Smooth muscle cell of the brain vasculature (primary cell): Measurements from ENCODE around the gene STMN1.
A peak's percentile ranks its signal among the peaks of the same experiment; 100 is the strongest.
"Not testable (repeated sequence)": the region's sequence is repeated elsewhere in the genome, so short reads cannot be mapped to it uniquely, and the experiment has no call there.

Source experiments
- DNase-seq: peaks from one replicate; pipeline ENCODE4 v3.0.0-alpha.2; 2012; ENCODE audit warnings: low read depth, low spot score

The STMN1 gene

GRCh38 chr1:25905680-25906643, at the start of gene STMN1:
TSS of gene STMN1 (minus strand) at chr1:25906419. CDS start at chr1:25904676, 1,743 bp downstream.
- peak; percentile 84 for DNase-seq

DNA sequence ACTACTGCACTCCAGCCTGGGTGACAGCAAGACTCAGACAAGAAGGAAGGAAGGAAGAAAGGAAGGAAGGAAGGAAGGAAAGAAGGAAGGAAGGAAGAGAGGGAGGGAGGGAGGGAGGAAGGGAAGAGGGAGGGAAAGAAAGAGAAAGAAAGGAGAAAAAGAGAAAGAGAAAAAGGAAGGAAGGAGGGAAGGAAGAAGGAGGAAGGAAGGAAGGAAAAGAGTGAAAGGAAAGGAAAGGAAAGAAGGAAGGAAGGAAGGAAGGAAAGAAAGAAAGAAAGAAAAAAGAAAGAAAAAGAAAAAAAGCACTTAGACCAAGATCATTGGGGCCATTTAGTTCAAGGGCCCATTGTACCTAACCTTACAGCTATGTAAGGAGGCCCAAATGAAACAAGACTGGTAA, 49.3 kb upstream of the STMN1 start:
- DNase-seq, result no peak

DNA sequence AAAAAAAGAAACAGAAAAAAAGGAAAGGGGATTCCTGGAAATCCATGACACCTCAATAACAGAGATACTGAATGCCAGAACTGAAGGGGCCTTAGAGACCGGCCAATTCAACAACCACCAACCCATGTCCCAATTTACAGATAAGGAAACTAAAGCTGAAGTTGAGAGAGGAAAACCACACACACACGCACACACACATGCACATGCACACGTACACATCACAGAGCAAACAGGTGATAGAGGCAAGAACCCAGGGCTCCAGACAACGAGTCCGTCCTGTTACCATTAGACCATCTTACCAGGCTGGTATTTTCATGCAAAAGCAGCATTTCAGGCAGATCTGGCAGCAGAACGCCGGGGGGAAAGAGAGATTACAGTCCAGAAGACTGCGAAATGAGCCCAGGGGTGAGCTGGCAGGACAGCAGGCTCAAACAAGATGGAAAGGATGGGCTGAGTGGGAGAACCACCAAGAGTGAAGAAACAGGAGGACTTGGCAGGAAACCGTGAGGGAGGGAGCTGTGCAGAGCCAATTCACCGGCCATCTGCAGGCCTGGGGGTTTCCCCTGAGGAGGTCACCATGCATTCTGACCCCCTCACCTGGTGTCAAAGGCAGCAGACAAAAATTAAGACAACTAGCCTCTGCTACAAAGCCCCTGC, 48.2 kb upstream of the STMN1 start:
- no peak for DNase-seq

DNA sequence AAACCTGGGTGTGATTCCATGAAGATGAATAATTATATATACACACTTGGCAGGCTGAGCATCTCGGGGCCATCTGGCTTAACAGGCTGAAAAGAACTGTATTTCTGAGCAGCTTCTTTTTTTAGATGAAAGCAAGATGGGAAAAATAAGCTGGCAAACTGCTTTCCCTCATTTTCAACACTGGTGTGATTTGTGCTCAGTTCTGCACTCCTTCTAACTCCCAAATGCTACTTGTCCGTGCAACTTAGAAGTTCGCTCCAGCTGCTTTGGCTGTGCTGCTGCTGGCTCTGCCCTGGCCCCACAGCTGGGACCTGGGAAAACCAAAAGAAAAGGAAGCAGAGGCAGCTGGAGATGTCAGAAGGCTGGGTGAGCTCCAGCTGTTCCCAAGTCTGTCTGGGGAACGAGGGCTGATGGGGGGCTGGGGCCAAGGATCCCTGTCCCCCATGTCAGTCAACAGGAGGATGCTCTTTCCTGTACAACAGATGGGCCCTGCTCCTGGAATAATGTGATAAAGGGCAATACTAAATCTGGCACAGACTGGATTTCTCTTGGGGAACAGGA, 46.7 kb upstream of the STMN1 start:
- no peak for DNase-seq

GRCh38 chr1:25948641-25949040, 42.4 kb upstream of the STMN1 start:
- no peak for DNase-seq

DNA sequence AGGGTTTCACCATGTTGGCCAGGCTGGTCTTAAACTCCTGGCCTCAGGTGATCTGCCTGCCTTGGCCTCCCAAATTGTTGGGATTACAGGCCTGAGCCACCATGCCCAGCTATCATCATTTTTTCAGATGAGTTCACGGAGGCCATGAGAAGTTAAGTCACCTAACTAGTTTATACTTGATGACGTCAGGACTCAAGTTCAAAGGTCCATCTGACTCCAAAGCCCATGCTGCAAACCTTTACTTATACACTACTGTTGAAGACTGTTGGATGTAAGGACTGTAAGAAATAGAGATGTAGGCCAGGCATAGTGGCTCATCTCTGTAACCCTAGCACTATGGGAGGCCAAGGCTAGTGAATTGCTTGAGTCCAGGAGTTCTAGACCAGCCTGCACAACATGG, 40.8 kb upstream of the STMN1 start:
- no peak for DNase-seq

GRCh38 chr1:25945761-25946160, 39.5 kb upstream of the STMN1 start:
- no peak for DNase-seq

DNA sequence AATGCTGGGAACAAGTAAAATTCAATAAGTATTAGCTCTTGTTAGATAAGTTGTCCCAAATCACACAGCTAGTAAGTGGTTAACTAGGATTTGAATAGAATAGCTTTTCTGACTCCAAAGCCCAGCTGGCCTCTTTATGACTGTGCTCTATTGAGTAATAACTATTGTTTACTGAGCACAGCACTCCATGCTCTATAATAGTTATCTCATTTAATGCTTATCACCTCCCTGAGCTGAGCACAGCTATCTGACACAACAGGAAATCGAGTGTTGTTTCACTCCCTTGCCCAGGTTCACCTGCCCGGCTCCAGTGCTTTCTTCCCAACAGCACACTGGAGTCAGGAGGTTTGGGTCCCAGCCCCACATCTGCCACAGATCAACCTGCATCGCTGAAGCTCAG, 38.8 kb upstream of the STMN1 start:
- DNase-seq, result no peak

DNA sequence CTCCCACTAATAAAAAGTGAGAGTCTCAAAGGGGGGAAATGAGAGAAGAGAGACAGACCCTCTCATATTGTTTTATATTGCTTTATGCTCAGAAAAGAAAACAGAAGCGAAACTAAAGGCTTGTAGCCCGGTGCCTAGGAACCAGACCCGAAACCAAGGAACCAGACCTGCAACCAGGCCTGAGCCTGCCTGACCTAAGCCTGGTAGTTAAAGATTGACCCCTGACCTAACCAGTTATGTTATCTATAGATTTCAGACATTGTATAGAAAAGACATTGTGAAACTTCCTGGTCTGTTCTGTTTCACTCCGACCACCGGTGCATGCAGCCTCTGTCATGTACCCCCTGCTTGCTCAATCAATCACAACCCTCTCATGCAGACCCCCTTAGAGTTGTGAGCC, 37.3 kb upstream of the STMN1 start:
- not testable (repeated sequence) for DNase-seq

DNA sequence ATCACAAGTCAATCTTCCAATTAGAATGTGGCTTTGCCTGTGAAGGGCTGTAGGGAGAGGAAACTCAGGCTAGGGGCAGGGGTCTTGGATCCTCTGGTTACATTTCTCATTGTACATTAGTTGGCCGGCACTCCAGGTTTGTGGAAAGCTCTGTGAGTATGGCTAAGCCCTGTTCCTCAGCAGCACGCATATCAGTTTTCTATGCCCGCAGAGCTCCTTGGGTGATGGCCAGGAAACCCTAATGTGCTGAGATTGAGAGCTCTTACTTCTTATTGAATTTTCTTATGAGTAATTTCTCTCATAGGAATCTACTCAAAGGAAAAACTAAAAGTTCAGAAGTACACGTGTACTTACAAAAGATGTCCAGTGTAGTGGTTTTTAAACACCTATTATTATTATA, 30.7 kb upstream of the STMN1 start:
- DNase-seq, result no peak

GRCh38 chr1:25933479-25934365, 27.5 kb upstream of the STMN1 start:
- DNase-seq, result no peak

GRCh38 chr1:25932811-25933400, 26.7 kb upstream of the STMN1 start:
- DNase-seq, result not testable (repeated sequence)

DNA sequence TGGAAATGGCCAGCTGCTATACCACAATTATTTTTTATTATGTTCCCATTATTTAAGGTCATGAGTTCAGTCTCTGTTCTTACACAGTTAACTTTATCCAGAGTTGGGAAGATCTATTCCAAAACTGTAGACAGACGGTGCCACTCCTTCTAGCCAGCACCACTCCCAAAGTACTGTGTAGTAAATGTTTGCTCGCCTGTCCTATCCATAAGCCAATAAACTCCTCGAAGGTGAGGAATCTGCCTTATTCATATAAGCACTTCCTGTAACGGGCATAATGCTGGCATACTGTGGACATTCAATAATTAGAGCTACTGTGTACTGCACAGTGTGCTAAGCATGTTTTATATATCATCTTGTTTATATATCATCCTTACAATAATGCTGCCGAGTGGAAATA, 26.1 kb upstream of the STMN1 start:
- no peak for DNase-seq

- DNase-seq, result no peak
Measured at GRCh38 chr1:25929016-25929415, 22.8 kb upstream of the STMN1 start.

DNA sequence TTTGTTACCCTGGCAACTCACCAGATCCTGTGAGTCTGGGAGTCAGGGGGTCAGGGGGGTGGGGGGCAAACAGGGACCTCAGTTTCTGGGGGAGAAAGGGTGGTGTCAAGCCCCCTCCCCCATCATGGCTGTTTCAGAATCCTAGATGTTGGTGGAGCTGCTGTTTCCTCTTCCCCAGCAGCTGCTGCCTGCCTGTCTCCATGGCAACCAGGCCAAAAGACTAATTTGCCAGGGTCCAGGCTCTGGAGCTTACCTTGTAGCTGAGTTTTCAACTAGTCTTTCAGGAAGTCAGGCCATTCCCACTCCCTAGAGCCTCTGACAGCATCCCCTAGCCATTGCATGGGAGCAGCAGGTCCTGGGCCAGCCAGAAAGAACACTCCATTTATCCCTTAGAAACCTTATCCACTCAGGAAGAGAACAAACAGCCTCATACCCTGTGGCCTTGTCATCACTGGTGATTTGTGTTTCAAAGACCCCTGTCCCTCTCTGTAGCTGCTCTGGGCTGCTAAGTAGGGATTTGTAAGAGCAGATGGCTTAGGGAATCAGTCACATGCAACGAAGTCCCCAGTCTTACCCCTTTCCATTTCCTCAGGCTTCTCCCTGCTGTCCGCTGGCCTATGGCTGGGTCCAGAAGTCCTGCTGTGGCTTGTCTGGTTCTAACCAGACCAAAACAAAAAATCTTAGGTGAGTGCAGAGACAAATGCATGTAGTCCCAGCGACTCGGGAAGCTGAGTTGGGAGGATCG, 21.5 kb upstream of the STMN1 start:
- no peak for DNase-seq

DNA sequence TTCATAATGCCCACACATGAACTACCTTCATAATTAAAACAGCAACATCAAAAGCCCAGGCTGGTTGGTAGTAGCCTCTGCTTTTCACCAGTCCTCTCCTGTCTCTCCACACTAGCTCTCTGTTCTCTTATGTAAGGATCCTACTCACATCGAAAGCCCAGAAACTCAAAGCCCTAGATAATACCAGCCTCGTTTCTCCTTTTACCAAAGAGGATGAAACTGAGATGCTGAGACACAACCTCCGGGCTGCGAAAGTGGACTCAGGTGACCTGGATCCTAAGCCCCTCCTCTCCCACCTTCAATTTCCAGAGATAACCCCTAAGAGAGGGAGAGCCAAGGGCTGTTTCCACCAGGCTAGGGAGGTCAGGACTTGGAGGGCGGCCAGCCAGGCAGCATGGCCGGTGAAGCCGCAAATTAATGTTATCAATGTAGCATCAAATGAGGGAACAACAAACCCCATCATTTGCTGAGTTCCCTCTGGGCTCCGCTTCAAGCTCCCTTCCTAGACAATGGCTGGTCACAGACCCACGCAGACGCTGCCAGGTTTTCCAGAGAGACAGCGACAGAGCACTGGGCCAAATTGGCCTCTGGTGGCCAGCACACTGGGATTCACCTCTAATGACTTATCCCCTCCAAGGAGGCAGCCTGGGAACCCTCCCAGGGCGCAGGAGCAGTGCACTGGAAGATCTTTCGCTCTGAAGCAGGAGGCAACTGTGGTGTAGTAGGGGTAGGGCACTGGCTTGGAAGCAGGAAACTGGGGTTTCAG, 20.7 kb upstream of the STMN1 start:
- no peak for DNase-seq

GRCh38 chr1:25924454-25924853, 18.2 kb upstream of the STMN1 start:
- no peak for DNase-seq

GRCh38 chr1:25922971-25923552, 16.8 kb upstream of the STMN1 start:
- DNase-seq, result no peak
